ENCODE data around the gene ADGRB3.

- TF ChIP-seq CTCF (IDR thresholded peaks at IDR 0.05) (no peak), POLR2AphosphoS5 (IDR thresholded peaks at IDR 0.05) (no peak), POLR2A (IDR thresholded peaks at IDR 0.05) (no peak)
These were observed 392.8 kb downstream of the ADGRB3 start for GRCh38 chr6:69027861-69028260.
